ENCODE measurements around the gene NME1. TPM values are rescaled to one million over a fixed set of nuclear protein-coding genes. Genes with fewer than 3 reads are reported as not detected.
"Not testable (repeated sequence)": the region's sequence is repeated elsewhere in the genome, so short reads cannot be mapped to it uniquely, and the experiment has no call there.

Gene NME1
- polyA plus RNA-seq, 1 of the 3 experiments (the other 2 are of a cell fraction): 654 TPM

DNA sequence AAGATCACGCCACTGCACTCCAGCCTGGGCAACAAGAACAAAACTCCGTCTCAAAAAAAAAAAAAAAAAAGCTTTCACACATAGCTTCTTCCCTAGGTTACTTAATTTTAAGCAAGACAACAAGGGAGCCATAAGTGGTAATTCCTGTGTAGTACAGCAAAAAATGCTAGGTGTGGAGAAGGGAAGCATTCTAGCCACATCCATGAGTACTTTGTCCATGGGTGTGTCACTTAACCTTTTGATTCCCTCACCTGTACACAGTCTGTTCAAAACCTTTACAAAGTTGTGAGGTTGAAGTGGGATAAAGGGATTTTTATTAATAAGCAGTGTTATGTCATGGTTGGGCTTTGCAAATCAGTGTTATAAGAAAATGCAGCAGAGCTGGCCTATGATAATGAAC, 17.4 kb downstream of the NME1 start (continued):
- TF ChIP-seq, protein P1, sequence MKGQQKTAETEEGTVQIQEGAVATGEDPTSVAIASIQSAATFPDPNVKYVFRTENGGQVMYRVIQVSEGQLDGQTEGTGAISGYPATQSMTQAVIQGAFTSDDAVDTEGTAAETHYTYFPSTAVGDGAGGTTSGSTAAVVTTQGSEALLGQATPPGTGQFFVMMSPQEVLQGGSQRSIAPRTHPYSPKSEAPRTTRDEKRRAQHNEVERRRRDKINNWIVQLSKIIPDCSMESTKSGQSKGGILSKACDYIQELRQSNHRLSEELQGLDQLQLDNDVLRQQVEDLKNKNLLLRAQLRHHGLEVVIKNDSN (IDR thresholded peaks at IDR 0.05; ENCODE audit: borderline replicate concordance, low read depth): no peak
- TF ChIP-seq ELF1 (IDR thresholded peaks at IDR 0.05): no peak

DNA sequence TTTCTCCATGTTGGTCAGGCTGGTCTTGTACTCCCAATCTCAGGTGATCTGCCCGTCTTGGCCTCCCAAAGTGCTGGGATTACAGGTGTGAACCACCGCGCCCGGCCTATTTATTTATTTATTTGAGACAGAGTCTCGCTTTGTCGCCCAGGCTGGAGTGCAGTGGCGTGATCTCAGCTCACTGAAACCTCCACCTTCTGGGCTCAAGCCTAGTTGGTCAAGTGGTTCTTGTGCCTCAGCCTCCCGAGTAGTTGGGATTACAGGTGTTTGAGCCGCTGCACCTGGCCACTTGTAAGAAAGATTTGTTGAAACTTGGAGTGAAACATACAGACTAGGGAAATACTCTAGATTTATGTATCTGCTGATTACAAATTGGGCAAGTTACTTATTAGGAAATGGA, 18.7 kb downstream of the NME1 start:
- not testable (repeated sequence) for DNase-seq; H3K4me2 ChIP-seq; H3K27me3 ChIP-seq (ENCODE audit: insufficient read depth); H3K4me3 ChIP-seq (ENCODE audit: low read depth in 2 of 2, low read length in 1 of 2); H3K27ac ChIP-seq (ENCODE audit: low read depth in 2 of 2, low read length in 1 of 2); H3K4me1 ChIP-seq (ENCODE audit: control insufficient read depth in 1 of 2, insufficient read depth in 2 of 2, low read depth in 1 of 2, low read length in 1 of 2); H3K9me3 ChIP-seq; H2AFZ ChIP-seq (ENCODE audit: low read depth); H3K9ac ChIP-seq; H3K9me2 ChIP-seq
- H3F3A ChIP-seq (replicated peaks; ENCODE audit: insufficient read depth): peaks cover 33% of the 10 kb centered on the region
- peaks cover 34 to 60% of the 10 kb centered on the region in 2 experiments for H3K36me3 ChIP-seq (replicated peaks in 1 of 2; ENCODE audit: control insufficient read depth in 1 of 2, insufficient read depth in 2 of 2, low read length in 1 of 2)
- H3K79me2 ChIP-seq (ENCODE audit: insufficient read depth): peaks cover 27% of the 10 kb centered on the region
- 86% methylated on average over 9 of the region's 9 CpGs for WGBS (ENCODE audit: low lambda C conversion rate)
- ChIA-PET CTCF (interaction anchor here (0.6 to 1.3 kb wide), 2 partner anchors 10 to 264 kb away, joined by 3 read pairs; no protein-coding TSS in a partner anchor), POLR2A (interaction anchor here (0.7 kb wide), 1 partner anchor 165 kb away, joined by 4 read pairs; no protein-coding TSS in a partner anchor)
- H4K20me1 ChIP-seq (ENCODE audit: insufficient read depth): 0 out of 2 replicates have a peak, but pooled peaks cover 15% of the 10 kb centered on the region

DNA sequence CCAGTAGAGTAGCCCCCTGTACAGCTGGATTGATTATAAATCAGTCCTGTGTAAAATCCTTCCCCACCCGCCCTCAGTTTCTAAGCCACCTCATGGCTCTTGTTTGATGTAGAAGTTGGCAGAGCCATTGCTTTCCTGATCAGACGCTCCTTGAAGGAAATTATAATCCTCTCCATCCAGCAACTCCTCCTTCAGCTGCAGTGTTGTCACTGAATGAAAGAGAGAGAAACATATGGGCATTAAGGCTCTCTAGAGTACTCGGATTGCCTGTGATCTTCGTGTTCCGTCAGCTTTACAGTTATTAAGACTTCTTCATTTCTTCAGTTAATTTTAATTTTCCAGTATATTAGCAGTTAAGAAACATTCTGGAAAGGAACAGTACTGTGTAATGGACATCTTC, 27.1 kb downstream of the NME1 start:
- H3K4me2 ChIP-seq: no peak overlapping the region
- ChIA-PET POLR2A (interaction anchor here (1.2 kb wide), 1 partner anchor 315 kb away, joined by 3 read pairs; the partner anchor contains the start of gene TOB1), CTCF (interaction anchor here (1.2 kb wide), 1 partner anchor 182 kb away, joined by 3 read pairs; no protein-coding TSS in a partner anchor)
- TF ChIP-seq SIN3A (IDR thresholded peaks at IDR 0.05; ENCODE audit: borderline replicate concordance, low read depth, low read length) (no peak), RFX5 (IDR thresholded peaks at IDR 0.05; ENCODE audit: low read length) (no peak), YY1 (IDR thresholded peaks at IDR 0.05; ENCODE audit: low read depth) (no peak), TAF1 (IDR thresholded peaks at IDR 0.05; ENCODE audit: borderline replicate concordance, low read depth, low read length) (no peak), TCF12 (IDR thresholded peaks at IDR 0.05) (no peak), NRF1 (IDR thresholded peaks at IDR 0.05; ENCODE audit: low read depth, low read length) (no peak), SMC3 (IDR thresholded peaks at IDR 0.05; ENCODE audit: low read depth, low read length) (no peak)
- TF ChIP-seq, protein P2, sequence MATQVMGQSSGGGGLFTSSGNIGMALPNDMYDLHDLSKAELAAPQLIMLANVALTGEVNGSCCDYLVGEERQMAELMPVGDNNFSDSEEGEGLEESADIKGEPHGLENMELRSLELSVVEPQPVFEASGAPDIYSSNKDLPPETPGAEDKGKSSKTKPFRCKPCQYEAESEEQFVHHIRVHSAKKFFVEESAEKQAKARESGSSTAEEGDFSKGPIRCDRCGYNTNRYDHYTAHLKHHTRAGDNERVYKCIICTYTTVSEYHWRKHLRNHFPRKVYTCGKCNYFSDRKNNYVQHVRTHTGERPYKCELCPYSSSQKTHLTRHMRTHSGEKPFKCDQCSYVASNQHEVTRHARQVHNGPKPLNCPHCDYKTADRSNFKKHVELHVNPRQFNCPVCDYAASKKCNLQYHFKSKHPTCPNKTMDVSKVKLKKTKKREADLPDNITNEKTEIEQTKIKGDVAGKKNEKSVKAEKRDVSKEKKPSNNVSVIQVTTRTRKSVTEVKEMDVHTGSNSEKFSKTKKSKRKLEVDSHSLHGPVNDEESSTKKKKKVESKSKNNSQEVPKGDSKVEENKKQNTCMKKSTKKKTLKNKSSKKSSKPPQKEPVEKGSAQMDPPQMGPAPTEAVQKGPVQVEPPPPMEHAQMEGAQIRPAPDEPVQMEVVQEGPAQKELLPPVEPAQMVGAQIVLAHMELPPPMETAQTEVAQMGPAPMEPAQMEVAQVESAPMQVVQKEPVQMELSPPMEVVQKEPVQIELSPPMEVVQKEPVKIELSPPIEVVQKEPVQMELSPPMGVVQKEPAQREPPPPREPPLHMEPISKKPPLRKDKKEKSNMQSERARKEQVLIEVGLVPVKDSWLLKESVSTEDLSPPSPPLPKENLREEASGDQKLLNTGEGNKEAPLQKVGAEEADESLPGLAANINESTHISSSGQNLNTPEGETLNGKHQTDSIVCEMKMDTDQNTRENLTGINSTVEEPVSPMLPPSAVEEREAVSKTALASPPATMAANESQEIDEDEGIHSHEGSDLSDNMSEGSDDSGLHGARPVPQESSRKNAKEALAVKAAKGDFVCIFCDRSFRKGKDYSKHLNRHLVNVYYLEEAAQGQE (IDR thresholded peaks at IDR 0.05; ENCODE audit: low read depth, low read length): no peak
- peaks cover 28% of the 10 kb centered on the region for H3F3A ChIP-seq (replicated peaks; ENCODE audit: insufficient read depth)
- no peak overlapping the region for H2AFZ ChIP-seq (ENCODE audit: low read depth)
- H3K9ac ChIP-seq: no peak overlapping the region
- H3K79me2 ChIP-seq (ENCODE audit: insufficient read depth): peaks cover 4% of the 10 kb centered on the region; the same call in 1 of the 2 replicates
- peaks cover 15% of the 10 kb centered on the region; the same call in 1 of the 2 replicates for H4K20me1 ChIP-seq (ENCODE audit: insufficient read depth)
- no peaks in the 10 kb centered on the region for H3K9me2 ChIP-seq
- no peak for DNase-seq
- H3K4me3 ChIP-seq (ENCODE audit: low read depth in 2 of 2, low read length in 1 of 2): no peak overlapping the region
- WGBS (ENCODE audit: low lambda C conversion rate): 96% methylated on average over 5 of the region's 5 CpGs
- H3K4me1 ChIP-seq (ENCODE audit: control insufficient read depth in 1 of 2, insufficient read depth in 2 of 2, low read depth in 1 of 2, low read length in 1 of 2): peaks cover 4 to 24% of the 10 kb centered on the region in 2 experiments; a peak in 2 of 4 replicates
- H3K36me3 ChIP-seq (replicated peaks in 1 of 2; ENCODE audit: control insufficient read depth in 1 of 2, insufficient read depth in 2 of 2, low read length in 1 of 2): peaks cover 41 to 46% of the 10 kb centered on the region in 2 experiments
- H3K9me3 ChIP-seq: no peaks in the 10 kb centered on the region
- no peaks in the 10 kb centered on the region for H3K27me3 ChIP-seq (ENCODE audit: insufficient read depth)
- H3K27ac ChIP-seq (ENCODE audit: low read depth in 2 of 2, low read length in 1 of 2): no peak overlapping the region

Data from SK-N-SH (cell line).